Stimulated activated CD4-positive, alpha-beta T cell treated with anti-CD3 and anti-CD28 coated beads, TNF-alpha, amount 100 ng/mL, for 1 hour (primary cell): ENCODE results near the gene ANGPTL8.

Source experiments
- DNase-seq, 3 donors: peaks; one replicate each; pipeline ENCODE4 v3.0.0-alpha.2; 2020; ENCODE audit warnings: low read depth in 3 of 3, low spot score in 1 of 3

Gene ANGPTL8

DNA sequence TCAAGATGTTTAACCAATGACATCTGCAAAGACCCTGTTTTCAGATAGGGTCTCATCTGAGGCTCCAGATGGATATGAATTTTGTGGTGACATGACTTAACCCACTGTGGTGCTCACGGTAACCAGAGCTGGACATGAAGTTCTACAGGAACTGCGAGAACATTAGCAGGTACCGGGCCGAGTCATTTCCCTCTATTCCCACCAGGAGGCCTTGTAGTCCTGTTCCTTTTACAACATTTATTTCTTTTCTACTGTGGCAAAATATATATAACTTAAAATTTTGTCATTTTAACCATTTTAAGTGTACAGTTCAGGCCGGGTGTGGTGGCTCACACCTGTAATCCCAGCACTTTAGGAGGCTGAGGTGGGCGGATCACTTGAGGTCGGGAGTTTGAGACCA lies 48.9 kb downstream of the ANGPTL8 start:
- no peak for DNase-seq

DNA sequence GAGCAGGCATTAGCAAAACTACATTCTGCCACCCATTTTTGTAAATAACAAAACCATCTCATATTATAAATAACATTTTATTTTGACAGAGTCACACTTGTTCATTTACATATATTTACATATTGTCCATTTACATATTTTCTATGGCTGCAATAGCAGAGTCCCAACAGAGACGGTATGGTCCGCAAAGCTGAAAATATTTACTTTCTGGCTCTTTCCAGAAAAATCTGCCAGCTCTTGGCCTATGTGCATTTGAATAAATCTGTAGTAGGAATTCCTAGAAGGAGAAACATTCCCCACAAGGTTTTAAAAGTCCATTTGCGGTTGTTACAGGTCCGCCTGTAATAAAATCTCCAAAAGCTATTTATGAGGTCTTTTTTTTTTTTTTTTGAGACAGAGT lies 50.8 kb downstream of the ANGPTL8 start:
- no peak for DNase-seq

DNA sequence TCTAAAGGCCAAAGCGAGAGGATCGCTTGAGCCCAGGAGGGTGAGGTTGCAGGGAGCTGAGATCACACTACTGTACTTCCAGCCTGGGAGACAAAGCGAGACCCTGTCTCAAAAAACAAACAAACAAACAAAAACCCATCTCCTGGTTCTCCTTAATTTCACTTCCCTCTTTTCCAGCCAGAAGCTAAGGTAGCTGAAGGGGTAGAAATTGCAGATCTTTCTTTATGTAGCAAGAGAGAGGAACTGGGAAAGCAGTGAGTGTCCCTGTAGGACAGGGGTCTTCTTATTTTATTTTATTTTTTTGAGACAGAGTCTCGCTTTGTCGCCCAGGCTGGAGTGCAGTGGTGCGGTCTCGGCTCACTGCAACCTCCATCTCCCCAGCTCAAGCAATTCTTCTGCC lies 52.0 kb downstream of the ANGPTL8 start:
- no peak for DNase-seq
